Measurements from ENCODE around the gene HORMAD2. TPM values are rescaled to one million over a fixed set of nuclear protein-coding genes. Genes with fewer than 3 reads are reported as not detected.
"Not testable (repeated sequence)": the region's sequence is repeated elsewhere in the genome, so short reads cannot be mapped to it uniquely, and the experiment has no call there.

The HORMAD2 gene
- total RNA-seq, 2 donors from 2014 or later = not detected

DNA sequence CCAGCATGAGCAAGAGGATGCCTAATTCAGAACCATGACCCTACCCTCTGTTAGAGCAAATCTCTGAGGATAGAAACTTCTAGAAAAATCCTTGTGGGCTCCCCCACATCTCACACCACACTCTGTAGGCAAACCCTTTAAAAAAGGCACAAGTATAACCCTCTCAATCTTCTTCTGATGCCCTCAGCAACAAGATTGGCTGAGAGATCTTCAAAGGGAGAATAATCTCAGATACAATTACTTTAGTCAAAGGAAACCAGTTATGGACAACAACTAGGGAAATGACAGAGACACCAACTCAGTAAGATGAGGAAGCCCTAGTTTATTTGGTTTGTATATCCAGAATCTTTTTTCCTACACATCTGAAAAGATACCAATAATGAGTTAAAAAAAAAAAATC, 117.1 kb downstream of the HORMAD2 start:
- intact Hi-C loops (cut with DNase I) = loop anchor here in 1 of 2 donors (2.0 kb wide), 1 partner anchor 35 kb away; no protein-coding TSS in a partner anchor
- DNase-seq (ENCODE audit: low spot score) = no peak

DNA sequence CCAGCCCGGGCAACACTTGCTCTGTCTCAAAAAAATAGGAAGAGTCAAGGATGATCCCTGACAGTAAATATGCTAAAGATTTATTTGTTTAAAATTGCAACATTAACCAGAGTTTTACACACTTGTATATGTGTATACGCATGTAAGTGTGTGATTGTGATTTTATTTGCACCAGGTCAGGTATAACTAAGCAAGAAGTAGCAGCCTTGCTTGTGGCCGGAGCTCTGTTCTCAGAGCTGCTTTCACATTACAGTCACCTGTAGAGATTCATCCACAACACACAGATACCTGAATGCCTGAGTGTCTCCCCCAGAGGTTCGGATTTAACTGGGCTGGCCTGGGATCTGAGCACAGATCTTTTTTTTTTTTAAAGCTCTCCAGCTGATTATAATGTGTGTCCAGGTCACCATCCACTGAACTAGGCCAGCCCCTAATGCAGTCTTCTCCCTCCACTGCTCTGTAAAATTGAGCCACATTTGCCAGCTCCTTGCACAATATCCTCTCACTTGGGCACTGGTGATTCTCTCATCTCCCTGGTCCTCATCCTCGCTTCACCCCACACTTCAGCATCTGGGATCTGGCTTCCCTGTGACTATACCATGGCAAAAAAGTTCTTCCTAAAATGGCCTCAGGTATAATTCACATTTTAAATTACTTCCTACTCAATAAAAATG, 118.0 kb downstream of the HORMAD2 start:
- no peak for DNase-seq (ENCODE audit: low spot score)
- intact Hi-C loops (cut with DNase I) = loop anchor here in 1 of 2 donors (2.0 kb wide), 1 partner anchor 119 kb away; no protein-coding TSS in a partner anchor

DNA sequence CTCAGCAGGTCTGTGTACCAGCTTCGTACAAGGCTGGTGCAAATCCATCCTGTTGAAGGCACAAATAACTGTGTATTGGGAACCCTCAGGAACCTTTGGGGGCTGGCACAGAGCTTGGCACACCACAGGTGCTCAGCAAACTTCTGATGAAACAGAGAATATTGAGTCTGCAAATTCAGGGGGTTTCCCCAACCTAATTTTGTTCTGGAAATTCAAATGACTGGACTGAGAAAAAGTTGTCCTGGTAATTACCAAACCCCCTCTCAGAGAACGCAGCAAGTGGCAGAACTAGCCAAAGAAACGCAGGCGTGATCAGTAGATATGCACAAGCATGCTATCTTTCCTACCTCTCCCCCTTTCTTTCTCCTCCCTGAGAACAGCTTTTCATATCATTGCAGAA, 118.7 kb downstream of the HORMAD2 start:
- no peak for DNase-seq (ENCODE audit: low spot score)
- intact Hi-C loops (cut with DNase I) = loop anchor here in 1 of 2 donors (2.0 kb wide), 1 partner anchor 118 kb away; no protein-coding TSS in a partner anchor

DNA sequence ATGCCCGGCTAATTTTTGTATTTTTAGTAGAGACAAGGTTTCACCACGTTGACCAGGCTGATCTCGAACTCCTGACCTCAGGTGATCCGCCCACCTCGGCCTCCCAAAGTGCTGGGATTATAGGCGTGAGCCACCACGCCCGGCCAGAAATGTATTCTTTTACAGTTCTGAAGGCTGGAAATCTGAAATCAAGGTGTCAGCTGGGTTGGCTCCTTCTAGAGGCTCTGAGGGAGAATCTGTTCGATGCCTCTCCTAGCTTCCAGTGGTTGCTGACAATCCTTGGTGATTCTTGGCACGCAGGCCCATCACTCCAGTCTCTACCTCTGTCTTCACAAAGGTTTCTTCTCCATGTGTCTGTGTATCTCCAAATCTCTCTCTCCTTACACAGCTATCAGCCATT, 120.6 kb downstream of the HORMAD2 start:
- intact Hi-C loops (cut with DNase I) = not testable (repeated sequence)

DNA sequence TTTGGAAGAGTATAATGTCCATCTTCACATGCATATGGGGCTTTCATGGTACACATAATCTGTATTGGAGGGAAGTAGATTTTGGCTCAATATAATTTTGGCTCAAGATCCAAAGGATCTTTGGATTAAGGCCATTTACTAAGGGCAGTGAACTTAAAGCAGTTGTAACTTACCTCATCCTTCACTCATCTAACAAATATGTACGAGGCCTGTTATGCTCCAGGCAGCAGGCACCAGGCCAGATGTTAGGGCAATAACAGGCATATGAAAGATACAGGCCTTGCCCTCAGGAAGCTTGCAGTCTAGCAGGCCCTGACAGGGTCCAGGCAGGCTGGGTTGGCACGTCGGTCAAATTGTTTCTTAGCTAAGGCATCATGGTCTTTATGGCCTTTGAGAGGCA, 121.7 kb downstream of the HORMAD2 start:
- intact Hi-C loops (cut with DNase I) = no loop called here
- DNase-seq (ENCODE audit: low spot score) = no peak

More for the DNA sequence above, 120.6 kb downstream of the HORMAD2 start:
- not testable (repeated sequence) for DNase-seq (ENCODE audit: low spot score)

DNA sequence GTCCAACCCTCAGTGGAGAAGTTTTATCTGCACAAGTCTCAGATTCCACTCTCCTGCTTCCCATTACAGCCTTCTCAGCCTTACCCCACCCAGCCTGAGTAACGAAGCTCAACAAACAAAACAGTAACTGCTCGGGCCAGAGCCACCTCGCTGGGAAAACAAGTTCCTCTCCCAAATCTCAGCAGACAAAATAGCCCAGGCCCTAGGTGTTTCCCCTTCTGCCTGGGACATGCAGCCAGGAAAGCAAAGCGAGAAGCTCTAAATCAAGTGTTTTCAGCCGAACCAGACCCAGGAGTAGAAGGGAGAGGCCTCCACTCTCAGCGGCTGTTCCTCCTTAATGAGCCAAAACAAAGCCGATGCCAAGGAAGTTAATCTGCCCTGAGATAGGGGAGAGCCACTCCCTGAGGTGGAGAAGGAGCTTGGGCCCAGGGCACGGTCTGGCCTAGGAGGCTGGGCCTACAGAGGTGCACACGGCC, 122.3 kb downstream of the HORMAD2 start:
- no peak for DNase-seq (ENCODE audit: low spot score)
- intact Hi-C loops (cut with DNase I) = no loop called here

DNA sequence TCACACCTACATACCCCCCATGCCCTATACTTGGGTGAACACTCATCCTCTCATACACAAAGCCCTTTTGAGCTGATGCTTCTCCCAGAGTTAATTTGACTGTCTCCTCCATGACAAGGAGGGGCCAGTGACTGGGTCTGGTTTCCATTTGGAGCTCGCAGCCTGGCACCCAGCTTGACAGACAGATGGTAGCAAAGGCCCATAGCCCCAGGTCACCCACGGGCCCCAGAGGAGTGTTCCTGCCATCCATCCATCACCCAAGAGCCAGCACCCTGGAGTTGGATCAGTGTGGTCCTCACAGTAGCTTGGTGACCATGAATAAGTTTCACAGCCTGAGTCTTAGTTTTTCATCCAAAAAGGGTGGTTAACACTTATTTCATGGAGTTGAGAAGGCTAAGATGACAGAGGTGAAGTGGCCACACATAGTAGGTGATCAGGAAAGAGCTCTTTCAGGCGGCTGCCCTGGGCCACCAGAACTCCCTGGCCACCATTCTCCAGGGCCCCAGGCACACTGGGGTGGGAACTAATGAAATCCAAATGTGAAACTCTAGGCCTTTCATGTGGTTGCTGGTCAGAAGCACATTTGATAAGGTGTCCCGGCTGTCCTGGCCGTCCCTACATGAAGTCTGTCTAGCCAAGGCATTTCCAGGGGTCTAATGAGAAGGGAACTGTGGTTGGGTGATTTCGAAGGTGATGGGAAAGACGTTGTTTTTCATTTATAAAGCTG, 123.9 kb downstream of the HORMAD2 start:
- no peak for DNase-seq (ENCODE audit: low spot score)
- intact Hi-C loops (cut with DNase I) = no loop called here

DNA sequence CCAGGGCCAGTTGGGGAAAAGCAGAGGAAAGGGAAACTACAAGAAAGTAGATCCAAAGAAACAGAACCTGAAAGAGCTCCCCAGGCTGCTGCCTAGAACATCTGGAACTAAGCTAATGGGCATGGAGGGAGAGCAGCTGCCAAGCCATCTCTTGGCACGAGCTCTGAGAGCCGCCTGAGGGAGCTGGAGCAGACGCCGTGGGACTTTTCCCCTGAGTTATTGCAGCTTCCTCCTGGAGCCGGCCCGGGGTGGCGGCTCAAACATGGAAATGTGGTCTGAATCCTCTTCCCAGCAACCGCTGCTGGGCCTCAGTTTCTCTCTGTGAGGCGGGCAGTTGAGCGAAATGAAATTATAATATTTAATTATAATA, 124.5 kb downstream of the HORMAD2 start:
- intact Hi-C loops (cut with DNase I) = no loop called here
- no peak for DNase-seq (ENCODE audit: low spot score)

DNA sequence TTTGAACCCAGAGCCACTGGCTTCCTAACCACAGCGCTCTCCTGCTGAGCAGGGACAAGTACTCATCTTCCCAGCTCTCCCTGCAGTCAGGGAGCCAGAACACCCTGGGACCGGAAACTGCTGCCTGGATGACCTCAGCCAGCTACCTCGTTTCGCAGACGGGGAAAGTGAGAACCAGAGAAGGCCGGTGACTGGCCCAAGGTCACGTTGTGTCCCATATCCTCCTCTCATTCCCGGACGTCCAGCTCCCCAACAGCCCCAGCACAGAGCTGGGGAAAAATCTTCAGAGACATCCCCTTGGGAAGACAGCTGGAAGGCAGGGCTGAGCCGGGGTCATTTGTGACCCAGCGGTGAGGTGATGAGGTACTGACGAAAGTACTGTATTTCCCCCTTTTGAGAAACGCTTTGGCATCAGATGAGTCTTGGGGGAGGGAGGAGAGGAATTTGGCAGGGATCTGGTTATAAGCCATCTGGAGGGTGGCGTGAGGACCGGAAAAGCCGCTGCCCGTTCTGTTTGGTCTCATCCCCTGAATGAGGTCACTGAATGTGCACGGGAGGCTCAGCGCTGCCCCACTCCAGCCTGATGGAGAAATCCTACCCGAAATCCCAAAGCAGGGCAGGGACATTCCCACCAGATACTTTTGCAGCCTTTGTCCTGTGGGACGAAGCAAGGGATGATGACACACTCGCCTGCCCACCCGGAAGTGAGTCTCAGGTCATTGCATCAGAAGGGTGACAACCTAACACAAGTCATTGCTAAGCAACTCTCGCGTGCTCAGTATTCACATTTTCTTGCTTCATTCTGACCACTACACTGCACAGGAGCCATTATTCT, 125.2 kb downstream of the HORMAD2 start:
- intact Hi-C loops (cut with DNase I) = no loop called here
- DNase-seq (ENCODE audit: low spot score) = peak; percentile 87

DNA sequence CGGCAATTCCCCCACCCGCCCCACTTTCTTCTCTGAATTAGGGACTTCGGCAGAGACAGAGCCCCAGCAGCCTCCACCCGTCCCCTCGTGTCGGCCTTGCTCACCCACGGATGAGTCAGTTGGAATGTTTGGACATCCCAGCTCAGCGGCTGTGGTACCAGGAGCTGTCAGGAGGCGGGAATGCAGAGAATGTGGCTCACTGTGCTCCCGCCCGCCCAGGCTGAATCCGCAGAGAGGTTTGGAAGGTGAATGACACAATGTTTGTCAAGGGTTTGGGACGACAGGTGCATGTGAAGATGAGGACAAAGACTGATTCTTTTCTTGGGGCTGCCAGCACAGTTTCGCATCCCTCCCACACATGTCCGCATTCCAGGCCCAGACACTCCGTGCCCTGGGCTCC, 126.7 kb downstream of the HORMAD2 start:
- peak; percentile 91 for DNase-seq (ENCODE audit: low spot score)
- intact Hi-C loops (cut with DNase I) = no loop called here

DNA sequence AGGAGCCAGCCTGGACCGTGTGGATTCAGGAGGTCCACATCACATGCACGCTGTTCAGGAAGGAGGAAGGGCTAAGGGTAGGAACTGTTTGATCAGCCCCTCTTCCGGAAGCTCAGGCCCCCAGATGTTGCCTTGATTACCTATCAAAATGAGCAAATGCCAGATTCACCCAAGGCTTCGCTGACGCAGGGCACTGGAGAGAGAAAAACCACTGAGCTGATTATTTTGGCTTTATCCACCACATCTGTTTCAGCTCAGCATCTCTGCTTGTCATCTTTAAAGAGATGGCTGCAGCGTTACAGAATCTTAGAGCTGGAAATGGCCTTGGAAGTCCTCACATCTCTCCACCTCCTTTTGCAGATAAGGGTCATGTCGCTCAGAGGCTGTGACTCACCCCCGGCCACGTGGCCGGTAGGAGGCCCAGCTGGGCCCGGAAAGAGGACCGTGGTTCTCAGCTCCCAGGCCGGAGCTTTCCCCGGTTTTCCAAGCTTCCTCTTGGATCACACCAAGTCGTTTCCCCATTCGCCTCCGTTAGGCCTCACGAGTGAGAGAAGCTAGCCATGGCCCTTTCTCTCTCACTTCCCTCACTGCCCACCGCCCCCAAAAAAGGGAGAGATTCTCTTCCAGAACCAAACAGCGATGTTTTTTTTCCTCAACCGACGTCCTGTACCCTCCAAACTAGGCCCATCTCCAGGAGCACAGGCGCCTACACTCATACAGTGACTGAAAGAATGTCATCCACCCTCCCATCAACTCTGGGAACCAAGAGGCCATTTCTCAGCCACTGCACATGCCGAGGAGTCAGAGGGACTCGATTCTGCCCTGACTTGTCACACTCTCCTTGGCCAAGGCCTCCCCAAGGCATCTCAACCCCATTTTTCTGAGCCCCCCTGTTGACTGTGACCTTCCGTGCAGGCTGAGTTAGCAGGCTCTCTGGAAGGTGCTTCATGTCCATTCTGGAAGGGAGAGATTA, 128.7 kb downstream of the HORMAD2 start:
- peak; percentile 92 for DNase-seq (ENCODE audit: low spot score)
- intact Hi-C loops (cut with DNase I) = no loop called here

DNA sequence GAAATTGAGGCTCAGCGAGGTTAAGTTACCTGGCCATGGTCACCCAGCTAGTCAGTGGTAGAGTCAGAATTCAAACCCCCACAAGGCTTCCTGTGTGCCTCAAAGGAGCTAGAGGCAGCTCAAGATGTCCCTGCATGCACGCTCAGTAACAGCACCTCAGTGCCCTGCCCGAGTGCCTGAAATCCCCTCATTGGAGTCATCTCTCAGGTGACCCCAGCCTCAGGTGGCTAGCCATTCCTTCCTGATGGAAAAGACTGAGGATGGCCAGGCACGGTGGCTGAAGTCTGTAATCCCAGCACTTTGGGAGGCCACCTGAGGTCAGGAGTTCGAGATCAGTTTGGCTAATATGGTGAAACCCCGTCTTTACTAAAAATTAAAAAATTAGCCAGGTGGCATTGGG, 129.4 kb downstream of the HORMAD2 start:
- peak; percentile 32 for DNase-seq (ENCODE audit: low spot score)
- intact Hi-C loops (cut with DNase I) = no loop called here

DNA sequence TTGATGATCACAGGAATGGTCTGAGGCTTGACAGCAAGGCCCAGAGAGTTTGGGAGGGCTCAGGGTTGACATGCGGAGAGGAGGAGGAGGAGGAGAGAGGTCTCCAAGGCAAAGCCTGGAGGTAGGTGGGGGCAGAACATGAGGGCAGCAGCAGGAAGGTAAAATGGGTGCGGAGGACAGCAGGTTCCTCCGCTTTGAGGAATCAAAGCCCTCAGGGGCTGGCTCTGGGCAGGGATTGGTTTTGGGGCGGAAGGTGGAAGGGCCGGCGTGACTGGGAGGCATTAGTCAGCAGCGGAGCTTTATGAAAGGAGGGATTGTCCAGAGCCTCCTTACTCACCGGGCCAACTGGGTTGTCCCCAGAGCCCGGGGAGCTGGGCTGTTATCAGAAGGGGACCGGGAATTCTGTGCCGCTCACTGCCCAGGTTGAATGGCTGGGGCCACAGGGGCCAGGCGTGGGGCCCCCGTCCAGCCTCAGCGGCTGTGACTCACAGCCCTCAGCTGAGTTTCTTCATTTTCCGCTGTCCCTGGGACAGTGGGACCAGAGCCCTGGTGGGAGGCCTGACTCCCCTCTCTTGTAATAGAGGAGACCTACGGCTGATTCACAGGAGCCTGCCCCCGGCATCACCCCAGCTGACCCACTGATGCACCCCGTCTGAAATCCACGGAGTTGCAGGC, 130.1 kb downstream of the HORMAD2 start:
- DNase-seq (ENCODE audit: low spot score) = peak; percentile 65
- intact Hi-C loops (cut with DNase I) = no loop called here

DNA sequence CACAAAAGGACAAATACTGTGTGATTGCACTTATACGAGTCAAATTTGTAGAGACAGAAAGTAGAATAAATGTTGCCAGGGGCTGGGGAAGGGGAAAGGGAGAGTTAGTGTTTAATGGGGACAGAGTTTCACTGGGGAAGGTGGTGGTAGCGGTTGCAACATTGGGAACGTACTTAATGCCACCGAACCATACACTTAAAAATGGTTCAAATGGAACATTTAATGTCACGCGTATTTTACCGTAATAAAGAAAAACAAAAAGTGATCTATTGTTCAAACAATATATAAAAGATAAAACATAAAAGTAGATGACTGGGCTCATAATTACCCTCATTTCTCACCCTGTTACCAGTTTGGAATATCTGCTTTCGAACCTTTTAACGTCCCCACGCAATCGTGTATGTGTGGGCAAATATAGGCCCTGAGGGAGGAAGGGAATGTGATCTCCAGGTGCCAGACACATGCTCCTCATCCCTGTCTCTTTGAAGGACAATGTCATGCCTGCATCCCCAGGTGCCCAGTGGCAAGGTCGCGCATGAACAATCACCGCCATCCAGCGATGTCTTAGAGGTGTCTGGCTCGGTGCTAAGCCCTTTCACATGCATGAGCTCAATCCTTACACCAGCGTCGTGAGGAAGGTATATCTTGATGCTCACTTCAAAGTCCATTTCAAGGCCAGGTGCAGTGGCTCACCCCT, 131.0 kb downstream of the HORMAD2 start:
- DNase-seq (ENCODE audit: low spot score) = peak; percentile 36

DNA sequence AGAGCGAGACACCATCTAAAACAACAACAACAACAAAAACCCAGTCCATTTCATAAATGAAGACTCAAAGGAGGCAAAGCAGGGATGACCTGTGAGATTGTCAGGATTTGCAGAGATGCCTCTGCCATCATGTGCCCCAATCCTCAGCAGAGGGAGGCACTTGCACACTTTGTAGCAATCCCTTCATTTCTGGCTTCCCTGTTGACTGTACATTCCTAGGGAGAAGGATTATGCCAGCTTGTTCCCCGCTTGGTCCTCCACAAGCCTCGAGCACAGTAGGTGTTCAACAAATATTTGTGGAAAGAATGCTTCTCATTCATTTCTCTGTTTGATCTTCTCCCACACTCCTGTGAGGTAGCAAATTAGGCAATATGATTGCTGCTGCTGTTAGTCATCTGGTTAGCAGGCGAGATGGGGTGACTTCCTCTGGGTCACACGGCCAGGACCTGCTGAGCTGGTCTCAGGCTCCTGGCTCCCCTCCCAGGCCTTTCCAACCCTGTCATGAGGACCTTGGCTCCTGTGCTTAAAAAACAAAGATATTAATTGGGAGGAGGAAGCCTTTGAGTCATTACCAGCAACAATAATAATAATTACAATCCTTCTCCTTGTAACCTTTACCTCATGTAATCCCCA, 132.2 kb downstream of the HORMAD2 start:
- DNase-seq (ENCODE audit: low spot score) = peak; percentile 94
- intact Hi-C loops (cut with DNase I) = no loop called here

More for the DNA sequence above, 131.0 kb downstream of the HORMAD2 start:
- intact Hi-C loops (cut with DNase I) = no loop called here

DNA sequence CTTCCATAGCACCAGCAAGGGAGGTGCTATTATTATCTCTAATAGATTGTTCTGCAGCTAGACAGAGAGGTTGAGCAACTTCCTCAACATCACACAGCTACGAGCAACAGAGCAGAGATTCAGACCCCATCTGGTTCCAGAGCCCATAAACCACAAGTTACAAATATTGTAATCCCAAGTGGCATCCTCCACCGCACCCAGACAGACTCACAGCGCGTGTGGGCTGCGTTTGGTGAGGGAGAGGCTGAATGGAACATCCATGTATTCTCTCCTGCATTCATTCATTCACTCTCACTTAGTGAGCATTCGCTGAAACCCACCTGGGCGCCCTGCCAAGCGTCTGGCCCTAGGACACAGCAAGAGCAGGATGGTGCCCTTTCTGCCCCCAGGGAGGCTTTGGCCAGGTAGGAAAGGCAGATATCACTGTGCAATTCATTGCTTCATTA, 132.8 kb downstream of the HORMAD2 start:
- DNase-seq (ENCODE audit: low spot score) = peak; percentile 85
- intact Hi-C loops (cut with DNase I) = no loop called here

Data from posterior vena cava (tissue), 2 donors.